Hindlimb muscle (tissue), 1 donor: ENCODE results near the gene KIRREL2. TPM values are rescaled to one million over a fixed set of nuclear protein-coding genes. Genes with fewer than 3 reads are reported as not detected.

Experiments used
- DNase-seq: peaks from one replicate; pipeline ENCODE4 v3.0.0-alpha.2; 2013
- polyA plus RNA-seq: library from polyadenylated mRNA; unstranded; fragments of 120-200 nt; gene quantifications from one replicate; pipeline ENCODE4 v1.2.1, GENCODE V29; 2013; ENCODE audit not compliant: insufficient read length

KIRREL2 gene
- polyA plus RNA-seq, 1 donor: 0.31 TPM

DNA sequence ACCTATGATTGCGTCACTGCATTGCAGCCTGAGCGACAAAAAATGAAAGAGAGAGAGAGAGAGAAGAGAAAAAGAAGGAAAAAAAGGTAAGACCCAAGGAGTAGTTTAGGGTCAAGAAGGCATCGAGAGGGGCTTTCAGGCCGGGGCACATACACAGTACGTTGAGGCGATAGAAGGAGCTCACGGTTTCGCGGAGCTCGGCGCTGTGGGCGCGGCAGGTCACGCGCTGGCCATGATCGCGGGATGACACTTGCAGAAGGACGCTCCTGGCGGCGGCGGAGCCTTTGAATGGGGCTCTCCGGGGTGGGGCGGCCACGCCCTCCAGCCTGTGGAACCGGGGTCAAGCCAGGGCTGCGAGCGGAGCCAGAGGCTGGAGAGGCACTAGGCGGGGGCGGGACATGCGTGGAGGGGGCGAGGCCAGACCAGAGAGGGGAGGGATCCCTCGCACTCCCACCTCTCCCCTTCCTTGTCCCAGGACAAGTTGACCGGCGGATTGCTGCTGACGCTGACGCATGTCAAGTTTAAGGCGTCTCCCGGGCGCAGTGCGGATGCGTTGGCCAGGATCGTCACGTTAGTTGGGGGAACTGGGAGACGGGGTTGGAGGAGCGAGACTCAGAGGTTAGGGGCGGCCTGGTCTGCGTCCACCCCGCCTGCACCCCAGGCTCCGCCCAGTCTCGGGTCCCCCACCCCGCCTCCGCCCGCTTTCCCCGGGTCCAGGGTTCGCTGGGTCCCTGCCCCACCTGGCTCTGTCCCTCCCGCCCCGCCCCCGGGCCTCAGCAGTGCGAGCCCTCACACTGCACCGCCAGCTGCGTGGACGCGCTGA lies 11.3 kb upstream of the KIRREL2 start:
- no peak for DNase-seq

- no peak for DNase-seq
Measured at GRCh38 chr19:35846038-35846668, 10.6 kb upstream of the KIRREL2 start.

GRCh38 chr19:35847911-35848310 lies 8.8 kb upstream of the KIRREL2 start:
- DNase-seq: no peak

GRCh38 chr19:35848486-35848885 lies 8.2 kb upstream of the KIRREL2 start:
- no peak for DNase-seq

- DNase-seq: no peak
Measured at GRCh38 chr19:35848919-35849505, 7.7 kb upstream of the KIRREL2 start.

DNA sequence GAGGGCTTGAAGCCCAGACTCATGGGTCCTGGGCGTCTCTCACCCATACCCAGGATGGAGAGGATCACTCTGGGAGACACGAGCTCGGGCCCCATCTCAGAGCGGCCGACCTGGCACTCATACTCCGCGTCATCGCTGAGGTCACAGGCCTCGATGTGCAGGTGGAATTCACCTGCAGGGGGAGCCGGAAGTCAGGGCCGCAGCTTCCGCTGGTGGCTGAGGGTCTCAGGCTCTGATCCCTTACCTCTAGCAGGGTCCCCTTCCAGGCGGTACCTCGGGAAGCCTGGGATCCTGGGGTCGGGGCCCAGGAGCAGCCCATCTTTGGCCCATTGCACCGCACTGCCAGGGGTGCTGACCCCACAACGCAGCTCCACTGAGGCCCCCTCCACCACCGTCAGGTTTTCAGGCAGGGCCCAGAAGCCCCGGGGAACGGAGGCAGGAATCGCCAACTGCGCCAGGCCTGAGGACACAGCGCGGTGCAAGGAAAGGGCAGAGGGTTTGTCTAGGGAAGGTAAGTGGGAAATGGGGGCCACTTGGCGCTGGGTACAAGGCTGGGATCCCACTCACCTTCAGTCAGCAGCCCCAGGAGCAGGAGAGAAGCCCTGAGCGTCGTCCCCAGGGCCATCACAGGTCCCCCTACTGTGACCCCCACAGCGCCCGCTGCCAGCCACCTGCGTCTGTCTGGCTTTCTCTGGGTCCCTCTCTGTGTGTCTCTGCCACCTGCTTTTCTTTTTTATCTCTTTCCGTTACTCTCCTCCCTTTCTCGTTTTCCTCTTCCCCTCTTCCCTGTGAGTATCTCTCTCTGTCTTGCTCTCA lies 5.3 kb upstream of the KIRREL2 start:
- no peak for DNase-seq

DNA sequence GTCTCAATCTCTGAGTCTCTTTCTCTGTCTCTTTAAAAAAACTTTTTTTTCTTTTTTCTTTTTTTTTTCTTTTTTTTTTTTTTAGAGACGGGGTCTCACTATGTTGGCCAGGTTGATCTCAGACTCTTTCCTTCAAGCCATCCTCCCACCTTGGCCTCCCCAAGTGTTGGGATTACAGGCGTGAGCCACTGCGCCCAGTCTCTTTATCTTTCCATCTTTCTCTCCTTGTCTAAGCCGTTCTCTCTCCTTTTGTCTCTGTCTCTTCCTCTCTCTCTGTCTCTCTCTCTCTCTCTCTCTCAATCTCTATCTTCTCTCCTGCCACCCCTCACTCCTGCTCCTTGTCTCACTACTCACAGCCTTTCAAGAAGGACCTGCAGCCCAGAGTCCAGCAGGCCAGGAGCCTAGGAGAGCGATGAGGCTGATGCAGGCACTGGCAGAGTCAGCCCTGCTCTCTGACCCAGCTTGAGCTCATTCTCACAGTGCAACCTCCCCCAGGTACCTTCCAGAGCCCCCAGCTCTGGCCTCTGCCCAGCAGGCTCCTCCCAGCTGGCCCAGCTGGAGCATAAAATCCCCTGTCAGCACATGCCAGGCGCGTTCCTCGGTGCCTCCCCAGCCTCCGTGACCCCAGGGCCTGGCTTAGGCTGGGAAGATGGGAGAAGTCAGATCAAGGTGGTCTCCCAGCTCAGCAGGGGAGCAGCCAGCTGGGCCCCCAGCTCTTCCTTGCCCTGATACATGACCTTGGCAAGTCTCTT lies 4.5 kb upstream of the KIRREL2 start, which contains the start of gene NPHS1:
Gene NPHS1 (minus strand): TSS at position 476 of the 752 bp plus-strand sequence. CDS start 667 bp downstream, outside the sequence.
- DNase-seq: no peak

GRCh38 chr19:35853038-35853756 lies 3.5 kb upstream of the KIRREL2 start:
- no peak for DNase-seq

- no peak for DNase-seq
Measured at GRCh38 chr19:35858311-35858710, 1.6 kb downstream of the KIRREL2 start.

DNA sequence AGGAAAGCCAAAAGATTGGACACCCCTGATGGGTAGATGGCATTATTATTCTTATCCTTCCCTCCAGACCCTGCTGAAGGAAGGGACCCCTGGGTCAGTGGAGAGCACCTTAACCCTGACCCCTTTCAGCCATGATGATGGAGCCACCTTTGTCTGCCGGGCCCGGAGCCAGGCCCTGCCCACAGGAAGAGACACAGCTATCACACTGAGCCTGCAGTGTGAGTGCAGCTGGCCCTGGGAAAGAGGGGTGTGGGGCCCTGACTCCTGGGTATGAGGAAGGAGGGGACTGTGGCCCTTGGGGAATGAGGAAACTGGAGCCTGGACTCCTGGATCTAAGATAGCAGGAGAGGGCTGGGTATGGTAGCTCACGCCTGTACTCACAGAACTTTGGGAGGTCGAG lies 2.7 kb downstream of the KIRREL2 start:
- no peak for DNase-seq

DNA sequence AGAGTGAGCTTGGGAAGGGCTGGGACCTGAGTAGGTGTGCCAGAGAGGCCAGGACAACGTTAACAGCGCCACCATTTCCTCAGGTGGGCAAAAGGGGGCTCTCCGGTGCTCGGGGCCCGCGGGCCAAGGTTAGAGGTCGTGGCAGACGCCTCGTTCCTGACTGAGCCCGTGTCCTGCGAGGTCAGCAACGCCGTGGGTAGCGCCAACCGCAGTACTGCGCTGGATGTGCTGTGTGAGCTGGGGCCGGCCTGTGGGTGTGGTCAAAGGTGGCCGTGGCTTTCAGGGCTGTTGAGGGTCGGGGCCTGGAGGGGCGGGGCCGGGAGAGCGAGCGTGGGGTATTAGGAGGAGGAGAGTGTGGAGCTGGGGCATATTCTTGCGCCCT lies 3.7 kb downstream of the KIRREL2 start:
- DNase-seq: no peak

GRCh38 chr19:35860818-35861639 lies 4.3 kb downstream of the KIRREL2 start:
- DNase-seq: no peak

- no peak for DNase-seq
Measured at GRCh38 chr19:35861640-35862160, 5.0 kb downstream of the KIRREL2 start.

DNA sequence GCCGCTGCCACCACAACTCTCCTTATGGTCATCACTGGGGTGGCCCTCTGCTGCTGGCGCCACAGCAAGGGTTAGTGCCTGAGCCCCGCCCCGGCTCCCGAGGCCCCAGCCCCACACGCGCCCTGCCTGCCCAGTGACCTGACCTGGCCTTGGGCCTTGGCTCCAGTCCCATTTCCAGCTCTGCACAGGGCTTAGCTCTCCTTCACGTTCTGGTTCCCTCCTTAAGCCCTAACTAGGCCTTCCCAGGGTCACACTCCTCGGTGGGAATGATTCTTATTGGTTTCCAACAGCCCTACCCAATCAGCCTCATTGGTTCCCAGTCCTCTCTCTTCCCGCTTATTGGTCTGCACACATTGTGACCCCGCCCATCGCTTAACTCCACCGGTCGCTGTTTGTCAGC lies 5.8 kb downstream of the KIRREL2 start:
- DNase-seq: no peak

DNA sequence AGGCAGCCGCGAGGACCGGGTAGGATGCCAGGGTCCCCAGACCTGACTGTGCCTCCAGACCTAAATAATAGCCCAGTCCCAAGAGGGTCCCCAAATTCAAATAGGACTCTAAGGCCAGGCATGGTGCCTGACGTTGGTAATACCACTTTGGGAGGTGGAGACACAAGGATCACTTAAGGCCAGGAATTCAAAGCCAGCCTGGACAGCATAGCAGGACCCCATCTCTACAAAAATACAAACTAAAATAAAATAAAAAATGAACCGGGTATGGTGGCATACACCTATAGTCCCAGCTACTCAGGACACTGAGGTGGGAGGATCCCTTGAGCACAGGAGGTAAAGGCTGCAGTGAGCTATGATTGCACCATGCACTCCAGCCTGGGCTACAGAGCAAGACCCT lies 6.3 kb downstream of the KIRREL2 start:
- DNase-seq: no peak

DNA sequence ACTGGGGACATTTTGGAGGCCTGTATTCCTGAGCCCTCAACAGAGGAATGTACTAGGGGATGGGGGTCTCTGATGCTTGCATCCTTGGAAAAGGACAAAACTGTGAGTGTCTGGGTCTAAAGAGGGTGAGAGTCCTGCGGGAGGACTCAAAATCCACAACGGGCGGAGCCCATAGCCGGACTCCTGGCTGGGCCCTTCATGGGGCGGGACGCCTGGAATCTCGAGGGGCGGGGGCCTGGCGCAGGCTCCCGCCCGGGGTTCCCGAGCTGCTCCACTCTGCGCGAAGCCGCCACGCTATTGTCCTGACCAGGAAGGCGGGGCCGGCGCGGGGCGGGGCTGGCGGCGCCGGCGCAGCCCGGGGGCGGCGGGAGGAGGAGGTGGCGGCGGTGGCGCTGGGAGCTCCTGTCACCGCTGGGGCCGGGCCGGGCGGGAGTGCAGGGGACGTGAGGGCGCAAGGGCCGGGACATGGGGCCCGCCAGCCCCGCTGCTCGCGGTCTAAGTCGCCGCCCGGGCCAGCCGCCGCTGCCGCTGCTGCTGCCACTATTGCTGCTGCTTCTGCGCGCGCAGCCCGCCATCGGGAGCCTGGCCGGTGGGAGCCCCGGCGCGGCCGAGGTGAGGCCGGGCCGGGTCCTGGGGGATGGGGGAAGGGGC lies 11.6 kb downstream of the KIRREL2 start, which contains the start of gene APLP1:
Gene APLP1 (plus strand): TSS at position 403 of the 651 bp plus-strand sequence. CDS start 63 bp downstream, at position 466.
- peak; percentile 68 for DNase-seq

DNA sequence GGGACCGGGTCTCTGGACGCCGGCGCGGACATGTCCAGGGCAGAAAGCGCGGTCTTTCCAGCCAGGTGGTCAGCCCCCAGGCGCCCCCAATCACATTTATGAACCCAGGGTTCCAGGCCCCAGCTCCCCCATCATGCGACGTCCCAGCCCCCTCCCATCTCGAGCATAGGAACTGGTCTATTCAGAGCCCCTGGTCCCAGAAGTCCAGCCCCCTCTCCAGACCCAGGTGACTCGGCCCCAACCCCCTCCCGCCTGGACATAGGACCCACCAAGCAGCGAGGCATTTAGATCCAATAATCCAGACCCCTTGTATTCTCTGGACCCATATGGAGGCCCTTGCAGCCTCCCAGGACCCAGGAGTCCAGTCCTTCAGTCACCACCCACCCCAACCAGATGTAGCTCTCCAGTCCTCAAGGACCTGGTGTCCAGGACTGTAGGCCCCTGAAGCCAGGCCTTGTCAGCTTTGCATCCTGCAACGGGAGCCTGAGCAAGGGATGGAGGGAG lies 12.2 kb downstream of the KIRREL2 start:
- DNase-seq: no peak

DNA sequence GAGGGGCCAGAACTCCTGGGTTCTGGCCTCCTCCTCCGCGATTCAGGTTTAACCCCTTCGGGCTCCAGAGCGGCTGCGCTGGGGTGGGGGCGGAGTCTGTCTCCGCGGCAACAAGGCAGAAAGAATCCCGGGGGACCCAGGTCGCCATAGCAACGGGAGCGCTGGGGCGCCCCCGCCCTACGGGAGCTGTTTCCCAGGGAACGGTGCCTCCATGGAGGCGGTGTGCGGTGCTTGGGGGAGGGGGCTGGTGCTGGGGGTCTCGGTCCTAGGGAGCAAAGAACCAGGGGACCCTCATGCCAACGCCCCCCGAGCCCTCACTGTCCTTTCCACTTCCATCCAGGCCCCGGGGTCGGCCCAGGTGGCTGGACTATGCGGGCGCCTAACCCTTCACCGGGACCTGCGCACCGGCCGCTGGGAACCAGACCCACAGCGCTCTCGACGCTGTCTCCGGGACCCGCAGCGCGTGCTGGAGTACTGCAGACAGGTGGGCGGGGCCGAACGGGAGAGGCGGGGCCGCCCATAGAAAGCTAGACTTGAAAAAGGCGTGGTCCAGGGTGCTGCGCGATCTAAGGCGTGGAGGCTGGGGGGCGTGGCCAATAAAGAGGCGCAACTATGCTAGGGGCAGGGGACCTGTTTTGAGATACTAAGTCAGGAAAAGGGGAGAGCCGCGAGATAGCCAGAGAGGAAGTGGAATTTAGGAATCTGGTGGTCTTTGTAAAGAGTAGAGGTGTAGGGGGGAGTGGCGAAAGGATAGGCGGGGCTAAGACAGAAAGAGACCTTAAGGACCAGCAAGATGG lies 12.8 kb downstream of the KIRREL2 start:
- no peak for DNase-seq
